Kidney (tissue), 14 donors: ENCODE measurements around the gene CENPM. TPM values are rescaled to one million over a fixed set of nuclear protein-coding genes. Genes with fewer than 3 reads are reported as not detected.

Experiments
- DNase-seq, 5 donors: peaks; one replicate each; pipeline ENCODE4 v3.0.0-alpha.2; 2013 to 2020
- FAIRE-seq: peaks from 2 replicates; lab custom pipeline; 2012; peaks lifted over from hg19 to GRCh38; lab: Jason Lieb, UNC
- H3K27ac ChIP-seq, 2 donors: one replicate each; pipeline ENCODE4 v1.7.0; 2013; ENCODE audit warnings: low read depth in 2 of 2, low read length in 2 of 2, inconsistent platforms in 1 of 2
- H3K27me3 ChIP-seq: one replicate; pipeline ENCODE4 v1.7.1; 2013; ENCODE audit warnings: low read length, inconsistent platforms; ENCODE audit not compliant: control insufficient read depth, insufficient read depth
- H3K36me3 ChIP-seq, 3 donors: one replicate each; pipeline versions ENCODE4 v1.7.0 to v1.7.1; 2013; ENCODE audit warnings: low read length in 3 of 3, control low read depth in 1 of 3, inconsistent platforms in 1 of 3; ENCODE audit not compliant: insufficient read depth in 3 of 3, control insufficient read depth in 2 of 3
- H3K4me1 ChIP-seq, 3 donors: one replicate each; pipeline versions ENCODE4 v1.7.0 to v1.7.1; 2013; ENCODE audit warnings: low read length in 3 of 3, inconsistent platforms in 1 of 3, low read depth in 1 of 3; ENCODE audit not compliant: control insufficient read depth in 2 of 3, insufficient read depth in 2 of 3
- H3K4me3 ChIP-seq, 3 donors: one replicate each; pipeline versions ENCODE4 v1.7.0 to v1.8.1; 2013; ENCODE audit warnings: low read length in 3 of 3, control low read depth in 1 of 3, inconsistent platforms in 1 of 3
- H3K9ac ChIP-seq, 3 donors: one replicate each; pipeline versions ENCODE4 v1.7.0 to v1.7.1; 2013; ENCODE audit warnings: low read length in 3 of 3, control low read depth in 1 of 3, inconsistent platforms in 1 of 3
- H3K9me3 ChIP-seq, 3 donors: one replicate each; pipeline versions ENCODE4 v1.7.0 to v1.7.1; 2013; ENCODE audit warnings: low read length in 3 of 3, control low read depth in 1 of 3, inconsistent platforms in 1 of 3; ENCODE audit not compliant: control insufficient read depth in 2 of 3, insufficient read depth in 1 of 3
- intact Hi-C: fragments of 100-400 bp; cut with DNase I; formaldehyde crosslinking; loops from one replicate; pipeline ENCODE4 v1.11.1; 2022
- polyA plus RNA-seq: library from polyadenylated mRNA; stranded (reverse); fragments of 350-450 nt; fragmentation: Illumina TruSeq; extraction: RNeasy Lipid Tissue Mini Kit (QIAGEN cat#74804); gene quantifications from one replicate; pipeline ENCODE4 v1.2.3, GENCODE V29; 2014; ENCODE audit warnings: low read depth, low replicate concordance; ENCODE audit not compliant: insufficient read depth
- total RNA-seq: library from RNA; stranded (reverse); fragmentation: NEBNext Ultra II Directional; extraction: Animal tissue kit (Norgen Biotek cat#: 25700); gene quantifications from one replicate; pipeline ENCODE4 v1.2.1, GENCODE V29; 2021
- TF ChIP-seq, protein P1 (sequence below): IDR thresholded peaks from 3 replicates; pipeline ENCODE4 v1.5.1; 2012; ENCODE audit warnings: mild to moderate bottlenecking, moderate library complexity, borderline replicate concordance; ENCODE audit not compliant: insufficient read depth; ENCODE audit errors: extremely low read depth
- donor health status: control.
- donor health status: control.
- donor health status: control.
- donor health status: control.
- donor health status: control.
- donor health status: DM: yes; HTN: yes; CAD: no.
- donor health status: Normal renal cell carcinoma (clear cell type).

Gene CENPM
- total and polyA plus RNA-seq, 2 donors from 2014 or later, result 2.8 TPM

- H3K4me1 ChIP-seq, result peaks cover 0 to 8% (median 0%) of the 10 kb centered on the region in 3 donors
- TF ChIP-seq, protein P1, sequence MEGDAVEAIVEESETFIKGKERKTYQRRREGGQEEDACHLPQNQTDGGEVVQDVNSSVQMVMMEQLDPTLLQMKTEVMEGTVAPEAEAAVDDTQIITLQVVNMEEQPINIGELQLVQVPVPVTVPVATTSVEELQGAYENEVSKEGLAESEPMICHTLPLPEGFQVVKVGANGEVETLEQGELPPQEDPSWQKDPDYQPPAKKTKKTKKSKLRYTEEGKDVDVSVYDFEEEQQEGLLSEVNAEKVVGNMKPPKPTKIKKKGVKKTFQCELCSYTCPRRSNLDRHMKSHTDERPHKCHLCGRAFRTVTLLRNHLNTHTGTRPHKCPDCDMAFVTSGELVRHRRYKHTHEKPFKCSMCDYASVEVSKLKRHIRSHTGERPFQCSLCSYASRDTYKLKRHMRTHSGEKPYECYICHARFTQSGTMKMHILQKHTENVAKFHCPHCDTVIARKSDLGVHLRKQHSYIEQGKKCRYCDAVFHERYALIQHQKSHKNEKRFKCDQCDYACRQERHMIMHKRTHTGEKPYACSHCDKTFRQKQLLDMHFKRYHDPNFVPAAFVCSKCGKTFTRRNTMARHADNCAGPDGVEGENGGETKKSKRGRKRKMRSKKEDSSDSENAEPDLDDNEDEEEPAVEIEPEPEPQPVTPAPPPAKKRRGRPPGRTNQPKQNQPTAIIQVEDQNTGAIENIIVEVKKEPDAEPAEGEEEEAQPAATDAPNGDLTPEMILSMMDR, result no peak
- H3K9ac ChIP-seq, result no peak overlapping the region
- peaks cover 0 to 15% (median 0%) of the 10 kb centered on the region in 3 donors for H3K36me3 ChIP-seq
- H3K9me3 ChIP-seq, result no peaks in the 10 kb centered on the region
- H3K27me3 ChIP-seq, result peaks cover 18% of the 10 kb centered on the region
- intact Hi-C loops, result no loop called here
- peak in 1 of 5 donors; percentile 57 for DNase-seq
- H3K4me3 ChIP-seq, result no peak overlapping the region
- no peak overlapping the region for H3K27ac ChIP-seq
- no peak for FAIRE-seq
These were observed 37.5 kb downstream of the CENPM start for GRCh38 chr22:41909310-41910049.

DNA sequence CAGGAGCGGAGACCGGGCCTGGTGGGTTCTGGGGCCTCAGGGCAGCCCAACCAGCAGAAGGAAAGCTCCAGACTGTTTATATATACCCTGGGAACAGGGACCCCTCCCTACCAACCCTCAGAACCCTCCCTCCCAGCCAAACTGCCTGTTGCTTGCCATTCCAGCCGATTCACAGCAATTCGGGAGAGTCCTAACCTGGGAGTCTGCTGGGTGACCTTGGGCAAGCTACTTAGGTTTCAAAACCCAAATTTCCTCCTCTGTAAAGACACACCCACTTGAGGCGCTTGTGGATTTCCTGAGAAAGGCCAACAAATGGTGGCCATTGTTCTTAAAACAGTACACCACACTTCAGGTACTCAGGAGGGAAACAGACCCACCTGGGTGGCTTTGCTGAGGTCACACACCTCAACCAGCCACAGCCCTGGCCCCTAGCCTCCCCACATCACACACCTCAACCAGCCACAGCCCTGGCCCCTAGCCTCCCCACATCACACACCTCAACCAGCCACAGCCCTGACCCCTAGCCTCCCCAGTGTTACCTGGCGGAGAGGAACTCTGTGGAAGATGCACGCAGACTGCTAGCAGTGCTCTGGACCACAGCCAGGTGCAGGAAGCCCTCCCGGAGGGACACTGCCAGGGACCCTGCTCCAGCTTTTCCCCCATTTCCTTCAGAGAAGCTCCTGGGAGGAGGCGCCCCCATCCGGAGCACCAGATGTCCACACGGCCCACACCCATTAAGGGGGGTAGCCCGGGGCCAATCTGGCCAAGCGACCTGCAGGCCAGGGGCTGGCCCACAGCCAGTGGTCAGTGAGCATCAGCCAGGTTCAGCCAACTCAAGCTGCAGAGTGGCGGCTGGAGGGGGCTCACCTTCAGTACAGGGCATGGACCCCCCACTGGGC is 38.3 kb downstream of the CENPM start:
- Histone ChIP-seq H3K9me3 (no peaks in the 10 kb centered on the region), H3K4me3 (no peak overlapping the region), H3K4me1 (peaks cover 0 to 9% (median 0%) of the 10 kb centered on the region in 3 donors), H3K27ac (no peak overlapping the region), H3K9ac (no peak overlapping the region), H3K36me3 (peaks cover 0 to 22% (median 0%) of the 10 kb centered on the region in 3 donors), H3K27me3 (peaks cover 18% of the 10 kb centered on the region)
- FAIRE-seq (no peak), DNase-seq (peak in 1 of 5 donors; percentile 54)
- intact Hi-C loops, result no loop called here
- TF ChIP-seq, protein P1, result no peak

- FAIRE-seq, result no peak
- Histone ChIP-seq H3K36me3 (peaks cover 0 to 22% (median 0%) of the 10 kb centered on the region in 3 donors), H3K9ac (no peak overlapping the region), H3K9me3 (no peaks in the 10 kb centered on the region), H3K27me3 (peaks cover 11% of the 10 kb centered on the region), H3K4me3 (no peak overlapping the region), H3K4me1 (peaks cover 0 to 10% (median 0%) of the 10 kb centered on the region in 3 donors), H3K27ac (no peak overlapping the region)
- TF ChIP-seq, protein P1, result no peak
- DNase-seq, result peak in 1 of 5 donors; percentile 35
- intact Hi-C loops, result no loop called here
These were observed 39.2 kb downstream of the CENPM start for GRCh38 chr22:41907436-41908401.
